Transverse colon (tissue), 4 donors: ENCODE measurements around the gene SAMD7. TPM values are rescaled to one million over a fixed set of nuclear protein-coding genes. Genes with fewer than 3 reads are reported as not detected.

Experiments used
- DNase-seq: peaks from one replicate; pipeline ENCODE4 v3.0.0-alpha.2; 2019
- H3K27ac ChIP-seq, 4 donors: fragments of 200-600 bp; sonication (generic); 2 replicates each; pipeline ENCODE4 v1.5.1; 2016 to 2018; ENCODE audit warnings: inconsistent platforms in 4 of 4
- H3K27me3 ChIP-seq: fragments of 200-600 bp; sonication (generic); 2 replicates; pipeline ENCODE4 v1.5.1; 2017; ENCODE audit warnings: inconsistent platforms
- H3K36me3 ChIP-seq, 4 donors: fragments of 200-600 bp; sonication (generic); 2 replicates each; pipeline ENCODE4 v1.5.1; 2017 to 2019; ENCODE audit warnings: inconsistent platforms in 4 of 4
- H3K4me1 ChIP-seq, 4 donors: fragments of 200-600 bp; sonication (generic); 2 replicates each; pipeline ENCODE4 v1.5.1; 2017 to 2020; ENCODE audit warnings: inconsistent platforms in 4 of 4
- H3K4me3 ChIP-seq, 4 donors: fragments of 200-600 bp; sonication (generic); 1 replicate in 1 of 4; 2 replicates in 3 of 4; pipeline versions ENCODE4 v1.5.1 to v1.6.1; 2017 to 2019; ENCODE audit warnings: inconsistent platforms in 4 of 4
- H3K9me3 ChIP-seq, 2 donors: fragments of 200-600 bp; sonication (generic); 2 replicates each; pipeline ENCODE4 v1.5.1; 2017 to 2019; ENCODE audit warnings: inconsistent platforms in 2 of 2
- CTCF ChIP-seq, 5 experiments: fragments of 200-600 bp in 3 of 5; fragments of 450-650 bp in 2 of 5; sonication (generic) in 3 of 5; IDR thresholded peaks; 1 replicate in 2 of 5; 2 replicates in 3 of 5; pipeline ENCODE4 v1.5.1; 2016 to 2017; ENCODE audit warnings: antibody characterized with exemption in 5 of 5, inconsistent platforms in 3 of 5, mild to moderate bottlenecking in 2 of 5, moderate library complexity in 1 of 5
- EP300 ChIP-seq: sonication (generic); formaldehyde crosslinking; IDR thresholded peaks from one replicate; pipeline ENCODE4 v1.6.1; 2017; ENCODE audit warnings: antibody characterized with exemption, low read depth
- POLR2A ChIP-seq: fragments of 450-650 bp; IDR thresholded peaks from one replicate; pipeline ENCODE4 v1.6.1; 2016; ENCODE audit warnings: antibody characterized with exemption, mild to moderate bottlenecking, moderate library complexity
- POLR2AphosphoS5 ChIP-seq, 3 donors: sonication (generic); formaldehyde crosslinking; IDR thresholded peaks; one replicate each; pipeline ENCODE4 v1.6.1; 2016; ENCODE audit warnings: antibody characterized with exemption in 3 of 3
- WGBS, 2 donors: methylation state at CpG; one replicate each; pipeline ENCODE4 v1.1.5; 2018; ENCODE audit warnings: low coverage in 1 of 2; 5-methylcytosine and 5-hydroxymethylcytosine counted together
- in situ Hi-C, 4 donors: fragments of 200-750 bp; cut with MboI; loops; one replicate each; pipeline versions ENCODE4 v1.15.0 to v1.15.1; 2017; ENCODE audit warnings: low sequenced_read_pairs in 3 of 4, low pct_ligation_motif_present in 1 of 4, low pct_unique_long_range_greater_than_20kb in 1 of 4
- intact Hi-C: fragments of 100-400 bp; cut with DNase I; formaldehyde crosslinking; loops from one replicate; pipeline ENCODE4 v1.15.1; 2023; ENCODE audit warnings: low total_unique reads
- total RNA-seq, 4 donors: library from RNA; depleted of rRNA; stranded (reverse); fragments of >200 nt; gene quantifications; one replicate each; pipeline ENCODE4 v1.1.0, GENCODE V29; 2016

Gene SAMD7
- total RNA-seq, 4 donors from 2014 or later, result not detected

GRCh38 chr3:169966951-169967915, 55.9 kb downstream of the SAMD7 start:
- intact Hi-C loops, result loop anchor here (10.0 kb wide), 2 partner anchors 102 to 192 kb away; partner anchors contain the start of genes LRRC31 and MYNN
- 3 to 7% methylated on average over 12 to 38 of the region's 44 CpGs for WGBS, 2 donors
- Histone ChIP-seq H3K27me3 (no peaks in the 10 kb centered on the region), H3K36me3 (no peaks in the 10 kb centered on the region), H3K27ac (peak overlapping the region; percentile 95 to 97 (median 95)), H3K9me3 (no peaks in the 10 kb centered on the region), H3K4me3 (peak overlapping the region; percentile 84 to 87 (median 84)), H3K4me1 (peaks cover 14 to 46% (median 28%) of the 10 kb centered on the region in 4 donors)
- in situ Hi-C loops, result loop anchor here in 1 of 4 donors (25.0 kb wide), 1 partner anchor 105 kb away; the partner anchor contains the start of gene LRRC31
- TF ChIP-seq POLR2A, result no peak
- TF ChIP-seq CTCF (IDR thresholded peaks at IDR 0.05), result no peak
- no peak for TF ChIP-seq POLR2AphosphoS5 (IDR thresholded peaks at IDR 0.05)
- no peak for TF ChIP-seq EP300
- DNase-seq, result no peak

- H3K27me3 ChIP-seq, result no peaks in the 10 kb centered on the region
- no peak for DNase-seq
- TF ChIP-seq POLR2A (no peak), CTCF (IDR thresholded peaks at IDR 0.05) (no peak), POLR2AphosphoS5 (IDR thresholded peaks at IDR 0.05) (no peak), EP300 (no peak)
- H3K36me3 ChIP-seq, result no peaks in the 10 kb centered on the region
- H3K4me3 ChIP-seq, result peak overlapping the region in 2 of 4 donors; percentile 84 to 87
- in situ Hi-C loops (loop anchor here in 1 of 4 donors (25.0 kb wide), 1 partner anchor 106 kb away; the partner anchor contains the start of gene LRRC31), intact Hi-C loops (loop anchor here (10.0 kb wide), 2 partner anchors 104 to 194 kb away; partner anchors contain the start of genes LRRC31 and MYNN)
- peak overlapping the region in 2 of 4 donors; percentile 95 to 97 for H3K27ac ChIP-seq
- no peaks in the 10 kb centered on the region for H3K9me3 ChIP-seq
- H3K4me1 ChIP-seq, result peaks cover 14 to 47% (median 28%) of the 10 kb centered on the region in 4 donors
- WGBS, 2 donors, result 38 to 44% methylated on average over 2 of the region's 2 CpGs
These were observed 57.0 kb downstream of the SAMD7 start for GRCh38 chr3:169968224-169968885.

- H3K9me3 ChIP-seq, result no peaks in the 10 kb centered on the region
- H3K27me3 ChIP-seq, result no peaks in the 10 kb centered on the region
- 69 to 72% methylated on average over 5 of the region's 5 CpGs for WGBS, 2 donors
- TF ChIP-seq EP300, result no peak
- TF ChIP-seq POLR2AphosphoS5 (IDR thresholded peaks at IDR 0.05), result peak in 1 of 3 donors; percentile 43
- intact Hi-C loops (loop anchor here (10.0 kb wide), 2 partner anchors 105 to 195 kb away; partner anchors contain the start of genes LRRC31 and MYNN), in situ Hi-C loops (loop anchor here in 1 of 4 donors (25.0 kb wide), 1 partner anchor 107 kb away; the partner anchor contains the start of gene LRRC31)
- H3K4me1 ChIP-seq, result peaks cover 14 to 47% (median 28%) of the 10 kb centered on the region in 4 donors
- no peak overlapping the region for H3K4me3 ChIP-seq
- DNase-seq, result no peak
- no peak overlapping the region for H3K27ac ChIP-seq
- no peaks in the 10 kb centered on the region for H3K36me3 ChIP-seq
These were observed 58.1 kb downstream of the SAMD7 start for GRCh38 chr3:169969174-169970095.

GRCh38 chr3:169970847-169971246, 59.5 kb downstream of the SAMD7 start:
- TF ChIP-seq EP300 (no peak), POLR2A (no peak), CTCF (IDR thresholded peaks at IDR 0.05) (no peak), POLR2AphosphoS5 (IDR thresholded peaks at IDR 0.05) (no peak)
- no peaks in the 10 kb centered on the region for H3K9me3 ChIP-seq
- WGBS, 2 donors, result 39 to 50% methylated on average over 1 of the region's 1 CpG
- peaks cover 0 to 2% (median 0%) of the 10 kb centered on the region in 4 donors for H3K36me3 ChIP-seq
- no peak overlapping the region for H3K27ac ChIP-seq
- intact Hi-C loops, result no loop called here
- no peak overlapping the region for H3K4me3 ChIP-seq
- no peaks in the 10 kb centered on the region for H3K27me3 ChIP-seq
- in situ Hi-C loops, result loop anchor here in 1 of 4 donors (25.0 kb wide), 1 partner anchor 109 kb away; the partner anchor contains the start of gene LRRC31
- DNase-seq, result no peak
- H3K4me1 ChIP-seq, result peaks cover 14 to 43% (median 25%) of the 10 kb centered on the region in 4 donors
